ENCODE measurements around the gene NLK. TPM values are rescaled to one million over a fixed set of nuclear protein-coding genes. Genes with fewer than 3 reads are reported as not detected.
A peak's percentile ranks its signal among the peaks of the same experiment; 100 is the strongest.

The NLK gene
- total and polyA plus RNA-seq, 10 of the 15 experiments (the other 5 are each of a cell fraction or from before 2014, with no cell fraction given), result 5.0 to 22.9 (median 15.0) TPM

- H3K4me1 ChIP-seq (ENCODE audit: control insufficient read depth, insufficient read depth, low read length), result no peaks in the 10 kb centered on the region
- CTCF ChIA-PET, result interaction anchor here (1.3 kb wide), 1 partner anchor 29 kb away, joined by 4 read pairs; no protein-coding TSS in a partner anchor
- in situ Hi-C loops (cut with MboI) (no loop called here), intact Hi-C loops (cut with micrococcal nuclease; ENCODE audit: unreplicated experiment) (no loop called here)
- no peak overlapping the region for H3K27ac ChIP-seq (ENCODE audit: control insufficient read depth, insufficient read depth)
- H3K9me3 ChIP-seq (replicated peaks; ENCODE audit: control insufficient read depth, insufficient read depth, low read length), result no peaks in the 10 kb centered on the region
- H3K36me3 ChIP-seq (ENCODE audit: control insufficient read depth in 2 of 2, insufficient read depth in 2 of 2, low read length in 1 of 2), result peaks cover 0 to 5% of the 10 kb centered on the region in 2 experiments; a peak in 1 of 4 replicates
- ATAC-seq (peak; percentile 67), DNase-seq (ENCODE audit: low read depth, low spot score) (peak; percentile 24), FAIRE-seq (no peak)
- BruUV-seq (replicated peaks), result no TSS peak
- WGBS (ENCODE audit: insufficient coverage, insufficient replicate concordance, low lambda C conversion rate, missing lambda C conversion rate), result 53% methylated on average over 5 of the region's 5 CpGs
- no peaks in the 10 kb centered on the region for H3K27me3 ChIP-seq (replicated peaks in 1 of 2; ENCODE audit: control insufficient read depth in 2 of 2, insufficient read depth in 2 of 2, low read length in 1 of 2)
- H4K20me1 ChIP-seq (ENCODE audit: control insufficient read depth, insufficient read depth), result no peaks in the 10 kb centered on the region
- no peak overlapping the region for H3K4me2 ChIP-seq (ENCODE audit: control insufficient read depth, insufficient read depth)
- TF ChIP-seq SP1 (IDR thresholded peaks at IDR 0.05; ENCODE audit: low read depth, low read length) (no peak), TCF12 (IDR thresholded peaks at IDR 0.05; ENCODE audit: low read depth, low read length) (0 out of 2 replicates have a peak, but pooled peaks have one; percentile 17), ZBTB11 (CRISPR knock-in tag; IDR thresholded peaks at IDR 0.05) (no peak), MTA2 (IDR thresholded peaks at IDR 0.05; ENCODE audit: low read depth) (peak; percentile 36; the same call in 1 of the 2 replicates), NFYB (IDR thresholded peaks at IDR 0.05; ENCODE audit: insufficient read depth, low read depth, low read length) (0 out of 2 replicates have a peak, but pooled peaks have one; percentile 36), RUNX3 (IDR thresholded peaks at IDR 0.05; ENCODE audit: low read length) (peak; percentile 32; the same call in 1 of the 2 replicates), ZNF384 (IDR thresholded peaks at IDR 0.05; ENCODE audit: borderline replicate concordance, low read depth, low read length) (0 out of 2 replicates have a peak, but pooled peaks have one; percentile 29), LARP7 (IDR thresholded peaks at IDR 0.05) (no peak), MEF2B (IDR thresholded peaks at IDR 0.05; ENCODE audit: partially characterized antibody, poor library complexity, severe bottlenecking) (peak; percentile 39), CHD2 (IDR thresholded peaks at IDR 0.05; ENCODE audit: borderline replicate concordance, low read depth, low read length) (no peak), BCL11A (IDR thresholded peaks at IDR 0.05; ENCODE audit: low read depth, low read length) (0 out of 2 replicates have a peak, but pooled peaks have one; percentile 19)
- TF ChIP-seq, protein P1, sequence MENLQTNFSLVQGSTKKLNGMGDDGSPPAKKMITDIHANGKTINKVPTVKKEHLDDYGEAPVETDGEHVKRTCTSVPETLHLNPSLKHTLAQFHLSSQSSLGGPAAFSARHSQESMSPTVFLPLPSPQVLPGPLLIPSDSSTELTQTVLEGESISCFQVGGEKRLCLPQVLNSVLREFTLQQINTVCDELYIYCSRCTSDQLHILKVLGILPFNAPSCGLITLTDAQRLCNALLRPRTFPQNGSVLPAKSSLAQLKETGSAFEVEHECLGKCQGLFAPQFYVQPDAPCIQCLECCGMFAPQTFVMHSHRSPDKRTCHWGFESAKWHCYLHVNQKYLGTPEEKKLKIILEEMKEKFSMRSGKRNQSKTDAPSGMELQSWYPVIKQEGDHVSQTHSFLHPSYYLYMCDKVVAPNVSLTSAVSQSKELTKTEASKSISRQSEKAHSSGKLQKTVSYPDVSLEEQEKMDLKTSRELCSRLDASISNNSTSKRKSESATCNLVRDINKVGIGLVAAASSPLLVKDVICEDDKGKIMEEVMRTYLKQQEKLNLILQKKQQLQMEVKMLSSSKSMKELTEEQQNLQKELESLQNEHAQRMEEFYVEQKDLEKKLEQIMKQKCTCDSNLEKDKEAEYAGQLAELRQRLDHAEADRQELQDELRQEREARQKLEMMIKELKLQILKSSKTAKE (IDR thresholded peaks at IDR 0.05; ENCODE audit: low read depth, poor library complexity, severe bottlenecking), result no peak
- H3K9ac ChIP-seq (ENCODE audit: control insufficient read depth, insufficient read depth, low read length), result no peak overlapping the region
- RAD21 ChIA-PET (ENCODE audit: unreplicated experiment), result interaction anchor here (1.0 to 1.2 kb wide), 2 partner anchors 11 to 286 kb away, joined by 3 read pairs; no protein-coding TSS in a partner anchor
- no peaks in the 10 kb centered on the region for H3K79me2 ChIP-seq (ENCODE audit: control insufficient read depth, insufficient read depth, low read length)
- POLR2A ChIA-PET, result interaction anchor here (0.5 to 1.2 kb wide), 3 partner anchors 143 to 211 kb away, joined by 3 to 5 read pairs (median 3); no protein-coding TSS in a partner anchor
- no peak overlapping the region for H2AFZ ChIP-seq (ENCODE audit: control insufficient read depth, low read depth, low read length)
- SMC1A ChIA-PET (ENCODE audit: uncharacterized antibody, unreplicated experiment), result interaction anchor here (0.7 to 1.1 kb wide), 5 partner anchors 31 to 280 kb away, joined by 3 to 5 read pairs (median 3); no protein-coding TSS in a partner anchor
- no peak overlapping the region for H3K4me3 ChIP-seq
Observed at GRCh38 chr17:28174352-28175046, 132.0 kb downstream of the NLK start.

All from GM12878 (cell line).